ENCODE results near the gene TNFRSF8. TPM values are rescaled to one million over a fixed set of nuclear protein-coding genes. Genes with fewer than 3 reads are reported as not detected.

TNFRSF8 gene
- total RNA-seq, 2 donors from 2014 or later = 0.32 to 4.7 TPM

- intact Hi-C loops (cut with DNase I) = no loop called here
- 94% methylated on average over 16 of the region's 16 CpGs for WGBS
- no peaks in the 10 kb centered on the region for H3K27me3 ChIP-seq (replicated peaks; ENCODE audit: insufficient read depth)
- H3K9me3 ChIP-seq = no peaks in the 10 kb centered on the region
- no peaks in the 10 kb centered on the region for H3K36me3 ChIP-seq
- H3K27ac ChIP-seq = no peak overlapping the region
- DNase-seq (ENCODE audit: low spot score) = no peak
- TF ChIP-seq POLR2A (IDR thresholded peaks at IDR 0.05) (no peak), CTCF (IDR thresholded peaks at IDR 0.05) (no peak), POLR2AphosphoS5 (IDR thresholded peaks at IDR 0.05) (no peak)
- H3K4me3 ChIP-seq = no peak overlapping the region
- no peaks in the 10 kb centered on the region for H3K4me1 ChIP-seq (replicated peaks)
Observed at GRCh38 chr1:12056331-12056841, 6.7 kb upstream of the TNFRSF8 start.

- Histone ChIP-seq H3K27ac (no peak overlapping the region), H3K27me3 (replicated peaks; ENCODE audit: insufficient read depth) (no peaks in the 10 kb centered on the region), H3K36me3 (no peaks in the 10 kb centered on the region), H3K4me3 (no peak overlapping the region), H3K9me3 (no peaks in the 10 kb centered on the region), H3K4me1 (replicated peaks) (no peaks in the 10 kb centered on the region)
- no peak for DNase-seq (ENCODE audit: low spot score)
- TF ChIP-seq CTCF (IDR thresholded peaks at IDR 0.05) (no peak), POLR2A (IDR thresholded peaks at IDR 0.05) (no peak), POLR2AphosphoS5 (IDR thresholded peaks at IDR 0.05) (no peak)
- intact Hi-C loops (cut with DNase I) = no loop called here
Observed at GRCh38 chr1:12057382-12057781, 5.7 kb upstream of the TNFRSF8 start.

- Histone ChIP-seq H3K4me1 (replicated peaks) (no peaks in the 10 kb centered on the region), H3K9me3 (no peaks in the 10 kb centered on the region), H3K27ac (no peak overlapping the region), H3K36me3 (no peaks in the 10 kb centered on the region), H3K27me3 (replicated peaks; ENCODE audit: insufficient read depth) (peaks cover 4% of the 10 kb centered on the region), H3K4me3 (no peak overlapping the region)
- intact Hi-C loops (cut with DNase I) = no loop called here
- TF ChIP-seq POLR2A (IDR thresholded peaks at IDR 0.05) = no peak
- TF ChIP-seq CTCF (IDR thresholded peaks at IDR 0.05) = no peak
- no peak for TF ChIP-seq POLR2AphosphoS5 (IDR thresholded peaks at IDR 0.05)
- 96% methylated on average over 3 of the region's 4 CpGs for WGBS
- no peak for DNase-seq (ENCODE audit: low spot score)
Observed at GRCh38 chr1:12057940-12058687, 5.0 kb upstream of the TNFRSF8 start.

- Histone ChIP-seq H3K4me1 (replicated peaks) (no peaks in the 10 kb centered on the region), H3K4me3 (no peak overlapping the region), H3K27me3 (replicated peaks; ENCODE audit: insufficient read depth) (peaks cover 15% of the 10 kb centered on the region), H3K36me3 (no peaks in the 10 kb centered on the region), H3K9me3 (no peaks in the 10 kb centered on the region), H3K27ac (no peak overlapping the region)
- intact Hi-C loops (cut with DNase I) = no loop called here
- DNase-seq (ENCODE audit: low spot score) = no peak
- WGBS = 73% methylated on average over 3 of the region's 3 CpGs
- TF ChIP-seq CTCF (IDR thresholded peaks at IDR 0.05) = no peak
- no peak for TF ChIP-seq POLR2A (IDR thresholded peaks at IDR 0.05)
- TF ChIP-seq POLR2AphosphoS5 (IDR thresholded peaks at IDR 0.05) = no peak
Observed at GRCh38 chr1:12059226-12059625, 3.9 kb upstream of the TNFRSF8 start.
